HG03108 (cell line): ENCODE results near the gene PTPN6.

Source experiments
- ATAC-seq: cut with Tn5 transposase; IDR thresholded peaks from one replicate; pipeline ENCODE4 v1.9.1; 2021; ENCODE audit warnings: moderate library complexity; ENCODE audit not compliant: unreplicated experiment

The PTPN6 gene

GRCh38 chr12:6938353-6939190 lies 12.6 kb upstream of the PTPN6 start:
- ATAC-seq: no peak

- no peak for ATAC-seq
Observed at GRCh38 chr12:6939191-6939540, 12.0 kb upstream of the PTPN6 start.

- ATAC-seq: no peak
Observed at GRCh38 chr12:6941267-6941666, 9.9 kb upstream of the PTPN6 start.

- ATAC-seq: no peak
Observed at GRCh38 chr12:6941782-6942181, 9.4 kb upstream of the PTPN6 start.

- ATAC-seq: no peak
Observed at GRCh38 chr12:6942331-6942665, 8.9 kb upstream of the PTPN6 start.

- ATAC-seq: peak; percentile 23
Observed at GRCh38 chr12:6943389-6943721, 7.8 kb upstream of the PTPN6 start.

- peak; percentile 24 for ATAC-seq
Observed at GRCh38 chr12:6943722-6944380, 7.3 kb upstream of the PTPN6 start, which contains the start of the genes C12orf57 and RNU7-1. Gene C12orf57 (plus strand): TSS chr12:6944022. CDS start chr12:6944122, 100 bp downstream. Gene RNU7-1 (plus strand): TSS chr12:6943816.

GRCh38 chr12:6944381-6945186 lies 6.6 kb upstream of the PTPN6 start:
- ATAC-seq: no peak

GRCh38 chr12:6945613-6946012 lies 5.5 kb upstream of the PTPN6 start:
- no peak for ATAC-seq

GRCh38 chr12:6946033-6946919 lies 4.9 kb upstream of the PTPN6 start:
- peak; percentile 30 for ATAC-seq

- ATAC-seq: no peak
Observed at GRCh38 chr12:6946920-6947374, 4.2 kb upstream of the PTPN6 start.

GRCh38 chr12:6947615-6948014 lies 3.5 kb upstream of the PTPN6 start:
- ATAC-seq: no peak

GRCh38 chr12:6948873-6949594 lies 2.1 kb upstream of the PTPN6 start:
- no peak for ATAC-seq

GRCh38 chr12:6950401-6950801 lies 755 bp upstream of the PTPN6 start:
- ATAC-seq: no peak

GRCh38 chr12:6951551-6952120 lies 480 bp downstream of the PTPN6 start:
- no peak for ATAC-seq

- ATAC-seq: no peak
Observed at GRCh38 chr12:6952121-6952862, 1.1 kb downstream of the PTPN6 start.

GRCh38 chr12:6952863-6953441 lies 1.8 kb downstream of the PTPN6 start:
- no peak for ATAC-seq

GRCh38 chr12:6953442-6954315 lies 2.5 kb downstream of the PTPN6 start:
- peak; percentile 32 for ATAC-seq
